ENCODE results near the gene ITM2C.

- TF ChIP-seq SUZ12 (IDR thresholded peaks at IDR 0.05; ENCODE audit: extremely low read depth, insufficient read depth, insufficient read length) = no peak
- TF ChIP-seq YY1 (IDR thresholded peaks at IDR 0.05; ENCODE audit: insufficient read depth, insufficient read length) = no peak
- no peak for TF ChIP-seq ZNF274 (IDR thresholded peaks at IDR 0.05; ENCODE audit: low read depth, low read length)
Observed at GRCh38 chr2:230909841-230910545, 45.3 kb downstream of the ITM2C start.

All from NT2/D1 (cell line).